ENCODE measurements around the gene PICK1. TPM values are rescaled to one million over a fixed set of nuclear protein-coding genes. Genes with fewer than 3 reads are reported as not detected.

The PICK1 gene
- total and polyA plus RNA-seq, 2 of the 8 experiments (the other 6 are each of a cell fraction or from before 2014, with no cell fraction given), result 20.4 to 22.9 TPM

DNA sequence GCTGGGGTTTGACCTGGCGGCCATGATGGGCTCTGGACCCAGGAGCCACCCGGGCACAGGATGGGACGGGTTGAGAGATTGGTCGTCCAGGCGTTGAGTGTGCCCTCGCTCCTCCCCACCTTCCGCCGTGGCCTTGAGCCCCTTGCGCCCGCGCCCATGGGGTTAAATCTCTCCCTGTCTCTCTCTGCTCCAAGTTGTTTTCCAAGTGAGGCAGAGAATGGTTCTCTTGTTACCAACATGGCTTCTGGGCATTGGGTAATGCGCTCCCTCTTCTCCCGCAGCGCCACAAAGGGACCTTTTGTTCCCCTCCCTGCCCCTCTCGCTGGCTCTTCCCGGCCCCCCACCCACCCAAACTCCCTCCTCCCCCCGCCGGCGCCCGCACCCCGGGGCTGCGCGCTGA, 18.8 kb upstream of the PICK1 start (continued):
- TF ChIP-seq, protein P1, sequence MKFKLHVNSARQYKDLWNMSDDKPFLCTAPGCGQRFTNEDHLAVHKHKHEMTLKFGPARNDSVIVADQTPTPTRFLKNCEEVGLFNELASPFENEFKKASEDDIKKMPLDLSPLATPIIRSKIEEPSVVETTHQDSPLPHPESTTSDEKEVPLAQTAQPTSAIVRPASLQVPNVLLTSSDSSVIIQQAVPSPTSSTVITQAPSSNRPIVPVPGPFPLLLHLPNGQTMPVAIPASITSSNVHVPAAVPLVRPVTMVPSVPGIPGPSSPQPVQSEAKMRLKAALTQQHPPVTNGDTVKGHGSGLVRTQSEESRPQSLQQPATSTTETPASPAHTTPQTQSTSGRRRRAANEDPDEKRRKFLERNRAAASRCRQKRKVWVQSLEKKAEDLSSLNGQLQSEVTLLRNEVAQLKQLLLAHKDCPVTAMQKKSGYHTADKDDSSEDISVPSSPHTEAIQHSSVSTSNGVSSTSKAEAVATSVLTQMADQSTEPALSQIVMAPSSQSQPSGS (IDR thresholded peaks at IDR 0.05; ENCODE audit: low read length), result no peak
- TF ChIP-seq EP300 (IDR thresholded peaks at IDR 0.05; ENCODE audit: borderline replicate concordance in 1 of 2, low read depth in 2 of 2, low read length in 2 of 2), result no peak
- no peak for TF ChIP-seq SRF (IDR thresholded peaks at IDR 0.05; ENCODE audit: low read depth, low read length)
- no peak for TF ChIP-seq ZNF274 (IDR thresholded peaks at IDR 0.05; ENCODE audit: borderline replicate concordance, extremely low read depth, low read length)
- no peak for TF ChIP-seq FOSL1 (IDR thresholded peaks at IDR 0.05; ENCODE audit: insufficient read depth, low read depth, low read length)
- TF ChIP-seq GTF2F1 (IDR thresholded peaks at IDR 0.05; ENCODE audit: borderline replicate concordance, low read depth, low read length), result no peak
